ENCODE data around the gene NEK6.

GRCh38 chr9:124346347-124347163 is 88.8 kb downstream of the NEK6 start:
- TF ChIP-seq CTCF (conservative IDR thresholded peaks at IDR 0.05; ENCODE audit: low read depth, low read length): no peak
- no peak for TF ChIP-seq EZH2phosphoT487 (IDR thresholded peaks at IDR 0.05; ENCODE audit: borderline replicate concordance, low read length)
